GM23338 (cell line): ENCODE results near the gene FARS2. TPM values are rescaled to one million over a fixed set of nuclear protein-coding genes. Genes with fewer than 3 reads are reported as not detected.

ENCODE experiments used
- CREB1 ChIP-seq: fragments of 250-450 bp; sonication (Bioruptor Pico); IDR thresholded peaks from 2 replicates; pipeline ENCODE4 v1.5.0; 2020; ENCODE audit warnings: low read depth, mild to moderate bottlenecking, moderate library complexity
- CTCF ChIP-seq, 2 experiments: fragments of 200-600 bp in 1 of 2; sonication (generic) in 1 of 2; conservative IDR thresholded peaks; 2 replicates each; pipeline versions ENCODE4 v1.5.1 to v1.6.1; 2016 to 2017; ENCODE audit warnings: antibody characterized with exemption in 2 of 2, low read depth in 2 of 2, mild to moderate bottlenecking in 2 of 2, moderate library complexity in 1 of 2
- NANOG ChIP-seq: IDR thresholded peaks from 2 replicates; pipeline ENCODE4 v1.6.1; 2016; ENCODE audit warnings: antibody characterized with exemption, borderline replicate concordance
- POLR2AphosphoS5 ChIP-seq: IDR thresholded peaks from 2 replicates; pipeline ENCODE4 v1.6.1; 2016; ENCODE audit warnings: antibody characterized with exemption, low read depth
- REST ChIP-seq: IDR thresholded peaks from one replicate; pipeline ENCODE4 v1.6.1; 2018; ENCODE audit warnings: antibody characterized with exemption; ENCODE audit not compliant: unreplicated experiment
- STAT1 ChIP-seq: IDR thresholded peaks from one replicate; pipeline ENCODE4 v1.6.1; 2016; ENCODE audit warnings: antibody characterized with exemption; ENCODE audit not compliant: unreplicated experiment
- ZNF462 ChIP-seq: fragments of 250-450 bp; sonication (Bioruptor Pico); IDR thresholded peaks from 2 replicates; pipeline ENCODE4 v1.5.0; 2020; ENCODE audit warnings: mild to moderate bottlenecking, moderate library complexity
- polyA plus RNA-seq: library from polyadenylated mRNA; unstranded; fragments of >200 nt; fragmentation: Nextera tagmentation; extraction: Ambion mirVana; gene quantifications from 2 replicates; pipeline ENCODE4 v1.2.1, GENCODE V29; 2016
- total RNA-seq: library from RNA; depleted of rRNA; stranded (reverse); fragments of >200 nt; shearing (Covaris generic); gene quantifications from 2 replicates; pipeline ENCODE4 v1.2.3, GENCODE V29; 2014

The FARS2 gene
- total and polyA plus RNA-seq, 2 experiments from 2014 or later: 7.6 to 19.0 TPM

- no peak for TF ChIP-seq ZNF462
- no peak for TF ChIP-seq CTCF (conservative IDR thresholded peaks at IDR 0.05; ENCODE audit: low read depth in 2 of 2)
- TF ChIP-seq STAT1: no peak
- no peak for TF ChIP-seq NANOG
- TF ChIP-seq POLR2AphosphoS5: no peak
- TF ChIP-seq REST: no peak
- TF ChIP-seq CREB1 (CRISPR knock-in tag): no peak
These were observed 501.3 kb downstream of the FARS2 start (continued) for GRCh38 chr6:5762561-5762968.
